GM19025 (cell line): Measurements from ENCODE around the gene DUOXA1.
"Not testable (repeated sequence)": the region's sequence is repeated elsewhere in the genome, so short reads cannot be mapped to it uniquely, and the experiment has no call there.

Experiments
- ATAC-seq: cut with Tn5 transposase; IDR thresholded peaks from one replicate; pipeline ENCODE4 v1.9.1; 2021; ENCODE audit warnings: mild to moderate bottlenecking, low read depth, moderate library complexity; ENCODE audit not compliant: unreplicated experiment

DUOXA1 gene

GRCh38 chr15:45115312-45115820 lies 14.3 kb downstream of the DUOXA1 start:
- no peak for ATAC-seq

GRCh38 chr15:45114751-45115085 lies 15.0 kb downstream of the DUOXA1 start:
- no peak for ATAC-seq

GRCh38 chr15:45114076-45114750 lies 15.5 kb downstream of the DUOXA1 start, which contains the start of the genes DUOX2 and DUOXA2:
Gene DUOX2 (minus strand): TSS chr15:45114172. CDS start chr15:45113411, 761 bp downstream.
Gene DUOXA2 (plus strand): TSS chr15:45114326. CDS start chr15:45114606, 280 bp downstream.
- no peak for ATAC-seq

- no peak for ATAC-seq
Observed at GRCh38 chr15:45113380-45113990, 16.2 kb downstream of the DUOXA1 start.

GRCh38 chr15:45112591-45113379 lies 16.9 kb downstream of the DUOXA1 start:
- no peak for ATAC-seq

- no peak for ATAC-seq
Observed at GRCh38 chr15:45112143-45112590, 17.5 kb downstream of the DUOXA1 start.

- ATAC-seq: no peak
Observed at GRCh38 chr15:45111390-45112142, 18.1 kb downstream of the DUOXA1 start.

GRCh38 chr15:45110256-45110820 lies 19.3 kb downstream of the DUOXA1 start:
- ATAC-seq: no peak

GRCh38 chr15:45107941-45108630 lies 21.6 kb downstream of the DUOXA1 start:
- no peak for ATAC-seq

- ATAC-seq: no peak
Observed at GRCh38 chr15:45106002-45106790, 23.5 kb downstream of the DUOXA1 start.

GRCh38 chr15:45105586-45105985 lies 24.1 kb downstream of the DUOXA1 start:
- ATAC-seq: no peak

GRCh38 chr15:45104170-45104569 lies 25.5 kb downstream of the DUOXA1 start:
- ATAC-seq: not testable (repeated sequence)

GRCh38 chr15:45102226-45102625 lies 27.5 kb downstream of the DUOXA1 start:
- no peak for ATAC-seq

- ATAC-seq: no peak
Observed at GRCh38 chr15:45101749-45102148, 27.9 kb downstream of the DUOXA1 start.

- ATAC-seq: no peak
Observed at GRCh38 chr15:45100884-45101625, 28.6 kb downstream of the DUOXA1 start.

- ATAC-seq: no peak
Observed at GRCh38 chr15:45099549-45100165, 30.0 kb downstream of the DUOXA1 start.

GRCh38 chr15:45097466-45097865 lies 32.2 kb downstream of the DUOXA1 start:
- ATAC-seq: no peak

- ATAC-seq: no peak
Observed at GRCh38 chr15:45095661-45096060, 34.0 kb downstream of the DUOXA1 start.
